ENCODE results near the gene AGBL4. TPM values are rescaled to one million over a fixed set of nuclear protein-coding genes. Genes with fewer than 3 reads are reported as not detected.

Gene AGBL4
- total and polyA plus RNA-seq, 2 of the 13 experiments (the other 11 are each of a cell fraction or from before 2014, with no cell fraction given) = not detected

DNA sequence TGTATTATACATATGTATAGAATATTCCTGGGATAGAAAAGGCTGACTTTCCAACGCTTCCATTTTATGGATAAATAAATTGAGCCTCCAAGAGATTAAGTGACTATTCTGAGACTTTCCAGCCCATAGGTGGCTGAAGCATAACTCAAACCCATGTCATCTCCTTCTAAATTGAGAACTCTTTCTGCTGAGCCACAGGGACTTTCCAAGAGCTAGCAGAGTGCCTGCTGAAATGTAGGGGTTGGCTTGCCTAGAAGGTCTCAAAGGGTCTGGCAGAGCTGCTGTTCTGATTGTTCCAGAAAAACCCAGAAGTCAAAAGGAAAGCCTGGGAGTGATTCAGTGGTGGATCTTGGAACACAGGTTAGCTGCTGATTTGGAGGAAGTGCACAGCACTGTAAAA is 1100.6 kb downstream of the AGBL4 start:
- no peak for DNase-seq (ENCODE audit: low spot score)
- intact Hi-C loops (cut with micrococcal nuclease; ENCODE audit: unreplicated experiment) = no loop called here

More for the DNA sequence above, 1100.6 kb downstream of the AGBL4 start:
- Histone ChIP-seq H4K20me1 (ENCODE audit: insufficient read depth, low read length) (no peaks in the 10 kb centered on the region), H3K36me3 (replicated peaks in 1 of 2; ENCODE audit: control insufficient read depth in 1 of 2, insufficient read depth in 2 of 2, low read length in 2 of 2) (no peaks in the 10 kb centered on the region), H2AFZ (ENCODE audit: low read length) (no peak overlapping the region), H3K4me1 (ENCODE audit: insufficient read depth, low read length) (peaks cover 3% of the 10 kb centered on the region; the same call in 1 of the 2 replicates), H3K4me3 (replicated peaks in 1 of 3; ENCODE audit: insufficient read depth in 1 of 3, low read depth in 2 of 3, low read length in 3 of 3) (no peak overlapping the region), H3K27me3 (ENCODE audit: control insufficient read depth in 1 of 2, insufficient read depth in 2 of 2, low read length in 2 of 2) (no peaks in the 10 kb centered on the region), H3K9me3 (ENCODE audit: low read length) (peaks cover 18% of the 10 kb centered on the region), H3K4me2 (ENCODE audit: low read depth, low read length) (no peak overlapping the region), H3K27ac (ENCODE audit: extremely low read length, insufficient read depth, low read length) (no peak overlapping the region), H3K9ac (ENCODE audit: insufficient read depth, low read depth, low read length) (no peak overlapping the region), H3K79me2 (ENCODE audit: insufficient read depth, low read length) (no peaks in the 10 kb centered on the region)
- ChIA-PET POLR2A (no interaction called here), CTCF (ENCODE audit: low intra/inter-chr PET ratio, low total read pairs) (no interaction called here)
- ATAC-seq (no peak), FAIRE-seq (no peak)
- 8% methylated on average over 1 of the region's 1 CpG for WGBS (ENCODE audit: low lambda C conversion rate)
- no TSS peak for BruUV-seq (replicated peaks)
- in situ Hi-C loops (cut with HindIII; ENCODE audit: extremely low pct_ligation_motif_present, low pct_unique_long_range_greater_than_20kb) = loop anchor here (25.0 kb wide), 1 partner anchor 1414 kb away; no protein-coding TSS in a partner anchor
- TF ChIP-seq SMYD3 (CRISPR knock-in tag; IDR thresholded peaks at IDR 0.05) = no peak
- TF ChIP-seq, protein P1, sequence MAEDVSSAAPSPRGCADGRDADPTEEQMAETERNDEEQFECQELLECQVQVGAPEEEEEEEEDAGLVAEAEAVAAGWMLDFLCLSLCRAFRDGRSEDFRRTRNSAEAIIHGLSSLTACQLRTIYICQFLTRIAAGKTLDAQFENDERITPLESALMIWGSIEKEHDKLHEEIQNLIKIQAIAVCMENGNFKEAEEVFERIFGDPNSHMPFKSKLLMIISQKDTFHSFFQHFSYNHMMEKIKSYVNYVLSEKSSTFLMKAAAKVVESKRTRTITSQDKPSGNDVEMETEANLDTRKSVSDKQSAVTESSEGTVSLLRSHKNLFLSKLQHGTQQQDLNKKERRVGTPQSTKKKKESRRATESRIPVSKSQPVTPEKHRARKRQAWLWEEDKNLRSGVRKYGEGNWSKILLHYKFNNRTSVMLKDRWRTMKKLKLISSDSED (CRISPR knock-in tag; IDR thresholded peaks at IDR 0.05) = no peak
- no peak for TF ChIP-seq MED1 (CRISPR knock-in tag; IDR thresholded peaks at IDR 0.05)
- no peak for TF ChIP-seq ATM (IDR thresholded peaks at IDR 0.05; ENCODE audit: borderline replicate concordance)
- TF ChIP-seq, protein P2, sequence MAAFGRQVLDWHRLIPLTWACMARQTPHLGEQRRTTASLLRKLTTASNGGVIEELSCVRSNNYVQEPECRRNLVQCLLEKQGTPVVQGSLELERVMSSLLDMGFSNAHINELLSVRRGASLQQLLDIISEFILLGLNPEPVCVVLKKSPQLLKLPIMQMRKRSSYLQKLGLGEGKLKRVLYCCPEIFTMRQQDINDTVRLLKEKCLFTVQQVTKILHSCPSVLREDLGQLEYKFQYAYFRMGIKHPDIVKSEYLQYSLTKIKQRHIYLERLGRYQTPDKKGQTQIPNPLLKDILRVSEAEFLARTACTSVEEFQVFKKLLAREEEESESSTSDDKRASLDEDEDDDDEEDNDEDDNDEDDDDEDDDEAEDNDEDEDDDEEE (CRISPR knock-in tag; IDR thresholded peaks at IDR 0.05) = no peak
- TF ChIP-seq ZNF124 (CRISPR knock-in tag; IDR thresholded peaks at IDR 0.05) = no peak
- TF ChIP-seq ZNF749 (CRISPR knock-in tag; IDR thresholded peaks at IDR 0.05; ENCODE audit: borderline replicate concordance) = no peak
- TF ChIP-seq TIGD3 (CRISPR knock-in tag; IDR thresholded peaks at IDR 0.05; ENCODE audit: borderline replicate concordance) = no peak
- no peak for TF ChIP-seq BCLAF1 (IDR thresholded peaks at IDR 0.05)
- TF ChIP-seq ZNF670 (CRISPR knock-in tag; IDR thresholded peaks at IDR 0.05; ENCODE audit: borderline replicate concordance) = no peak
- TF ChIP-seq PHF8 (CRISPR knock-in tag; IDR thresholded peaks at IDR 0.05) = no peak
- TF ChIP-seq KMT2A (CRISPR knock-in tag; IDR thresholded peaks at IDR 0.05) = no peak
- no peak for TF ChIP-seq NFE2 (CRISPR knock-in tag; IDR thresholded peaks at IDR 0.05)
